LNCAP (cell line): ENCODE measurements around the gene TERF2IP.

Experiments
- TF ChIP-seq, protein P1 (sequence below): fragments of 450-650 bp; IDR thresholded peaks from 2 replicates; pipeline ENCODE4 v1.5.1; 2017; ENCODE audit warnings: mild to moderate bottlenecking

The TERF2IP gene

DNA sequence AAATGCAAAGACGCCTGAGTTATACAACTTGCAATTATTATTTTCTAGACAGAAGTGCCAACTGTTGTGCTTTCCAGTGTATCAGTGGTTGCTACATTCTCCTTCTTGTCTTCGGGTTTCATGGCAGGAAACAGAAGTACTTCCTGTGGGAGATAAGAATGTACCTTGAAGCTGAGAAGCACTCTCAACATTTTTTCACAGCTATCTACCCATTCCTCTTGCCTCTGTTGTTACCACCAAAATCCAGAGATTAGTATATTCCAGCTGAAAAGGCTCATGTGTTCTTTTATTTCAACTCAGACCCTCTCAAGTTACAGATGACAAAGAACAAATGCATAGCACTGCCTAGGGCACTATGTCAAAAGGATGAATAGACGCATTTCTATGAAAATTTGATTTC is 19.7 kb upstream of the TERF2IP start:
- TF ChIP-seq, protein P1, sequence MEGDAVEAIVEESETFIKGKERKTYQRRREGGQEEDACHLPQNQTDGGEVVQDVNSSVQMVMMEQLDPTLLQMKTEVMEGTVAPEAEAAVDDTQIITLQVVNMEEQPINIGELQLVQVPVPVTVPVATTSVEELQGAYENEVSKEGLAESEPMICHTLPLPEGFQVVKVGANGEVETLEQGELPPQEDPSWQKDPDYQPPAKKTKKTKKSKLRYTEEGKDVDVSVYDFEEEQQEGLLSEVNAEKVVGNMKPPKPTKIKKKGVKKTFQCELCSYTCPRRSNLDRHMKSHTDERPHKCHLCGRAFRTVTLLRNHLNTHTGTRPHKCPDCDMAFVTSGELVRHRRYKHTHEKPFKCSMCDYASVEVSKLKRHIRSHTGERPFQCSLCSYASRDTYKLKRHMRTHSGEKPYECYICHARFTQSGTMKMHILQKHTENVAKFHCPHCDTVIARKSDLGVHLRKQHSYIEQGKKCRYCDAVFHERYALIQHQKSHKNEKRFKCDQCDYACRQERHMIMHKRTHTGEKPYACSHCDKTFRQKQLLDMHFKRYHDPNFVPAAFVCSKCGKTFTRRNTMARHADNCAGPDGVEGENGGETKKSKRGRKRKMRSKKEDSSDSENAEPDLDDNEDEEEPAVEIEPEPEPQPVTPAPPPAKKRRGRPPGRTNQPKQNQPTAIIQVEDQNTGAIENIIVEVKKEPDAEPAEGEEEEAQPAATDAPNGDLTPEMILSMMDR = no peak

DNA sequence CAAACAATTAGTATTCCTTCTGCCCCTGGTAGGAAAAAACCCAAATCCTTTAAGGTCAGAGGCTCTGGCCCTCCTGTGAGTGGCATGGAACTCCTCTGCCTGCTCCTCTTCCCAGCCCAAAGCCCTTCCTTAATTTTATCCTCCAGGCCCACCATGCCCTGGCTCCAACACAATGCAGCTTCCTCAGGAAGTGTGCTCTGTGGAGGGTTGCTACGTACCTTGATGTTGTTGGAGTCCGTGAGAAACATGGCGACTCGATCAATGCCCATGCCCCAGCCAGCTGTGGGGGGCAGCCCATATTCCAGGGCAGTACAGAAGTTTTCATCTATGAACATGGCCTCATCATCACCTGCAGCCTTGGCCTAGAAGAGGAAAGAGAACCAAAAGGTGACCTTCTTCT is 19.2 kb upstream of the TERF2IP start:
- TF ChIP-seq, protein P1 = no peak

DNA sequence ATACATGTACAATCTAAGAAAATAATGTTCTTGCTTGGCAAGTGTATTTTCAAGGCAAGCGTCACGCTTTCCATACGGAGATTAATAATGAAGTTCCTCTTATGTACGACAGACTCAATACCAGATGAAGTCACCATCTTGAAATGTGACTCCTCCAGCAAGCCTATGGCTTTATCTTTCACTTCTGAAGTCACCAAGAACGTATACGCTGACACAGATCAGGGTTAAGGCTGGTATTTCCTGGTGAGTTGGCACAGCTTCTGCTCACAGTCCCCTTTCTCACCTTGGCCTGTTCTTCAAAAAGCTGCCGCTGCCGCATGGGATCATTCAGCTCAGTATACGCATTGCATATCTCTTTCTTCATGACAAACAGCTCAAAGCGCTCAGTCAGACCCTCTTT is 18.4 kb upstream of the TERF2IP start:
- TF ChIP-seq, protein P1 = no peak

DNA sequence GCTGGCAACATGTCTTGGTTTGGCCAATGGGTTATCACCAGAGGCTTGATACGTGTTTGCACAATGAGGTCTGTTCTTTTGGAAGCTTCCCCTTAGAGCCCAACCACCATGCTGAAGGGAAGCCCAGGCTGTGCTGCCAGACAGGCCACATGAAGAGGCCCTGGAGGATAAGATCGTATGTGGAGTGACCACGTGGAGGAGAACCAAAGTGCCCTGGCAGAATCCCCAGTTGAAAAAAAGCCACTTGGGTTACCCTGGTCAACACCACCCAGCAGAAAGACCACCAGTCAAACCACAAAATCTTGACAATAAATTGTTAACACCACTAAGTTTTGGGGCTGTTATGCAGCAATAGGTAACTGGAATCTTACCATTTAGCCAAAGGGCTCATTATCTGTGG is 17.5 kb upstream of the TERF2IP start:
- TF ChIP-seq, protein P1 = no peak

DNA sequence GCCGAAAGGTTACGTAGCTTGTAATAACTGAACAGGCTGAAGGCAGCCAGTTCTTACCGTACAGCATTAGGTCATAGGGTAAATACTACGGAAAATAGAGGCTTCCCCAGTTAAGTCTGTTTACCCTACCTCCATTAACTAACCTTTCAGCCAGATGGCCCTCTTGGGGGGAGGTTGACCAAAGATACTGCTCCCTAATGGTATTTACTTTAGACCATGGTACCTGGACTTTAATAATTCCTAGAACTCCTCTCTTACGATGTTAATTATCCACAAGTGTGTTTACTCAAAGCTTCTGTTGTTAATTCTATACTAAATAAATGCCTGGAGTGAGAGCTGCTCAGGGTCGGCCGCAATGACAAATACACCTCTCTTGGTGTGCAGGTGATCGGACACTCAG is 14.7 kb upstream of the TERF2IP start:
- TF ChIP-seq, protein P1 = no peak

DNA sequence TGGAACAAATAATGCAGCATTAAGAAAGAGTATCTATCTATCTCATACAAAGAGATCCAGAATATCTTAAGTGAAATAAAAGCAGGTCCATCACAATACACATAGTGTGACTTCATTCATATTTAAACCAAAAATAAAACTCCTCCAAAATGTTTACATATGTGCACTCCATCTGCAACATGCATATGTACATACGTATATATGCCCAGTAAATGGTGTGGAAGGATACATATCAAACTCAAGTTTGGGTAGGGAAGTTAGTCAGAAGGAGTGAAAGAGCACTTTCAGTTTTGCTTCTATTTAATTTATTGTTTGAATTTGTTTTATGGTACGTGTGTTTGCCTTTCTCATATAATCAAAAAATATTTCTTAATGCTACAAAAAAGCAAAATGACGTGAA is 12.5 kb upstream of the TERF2IP start:
- TF ChIP-seq, protein P1 = no peak

DNA sequence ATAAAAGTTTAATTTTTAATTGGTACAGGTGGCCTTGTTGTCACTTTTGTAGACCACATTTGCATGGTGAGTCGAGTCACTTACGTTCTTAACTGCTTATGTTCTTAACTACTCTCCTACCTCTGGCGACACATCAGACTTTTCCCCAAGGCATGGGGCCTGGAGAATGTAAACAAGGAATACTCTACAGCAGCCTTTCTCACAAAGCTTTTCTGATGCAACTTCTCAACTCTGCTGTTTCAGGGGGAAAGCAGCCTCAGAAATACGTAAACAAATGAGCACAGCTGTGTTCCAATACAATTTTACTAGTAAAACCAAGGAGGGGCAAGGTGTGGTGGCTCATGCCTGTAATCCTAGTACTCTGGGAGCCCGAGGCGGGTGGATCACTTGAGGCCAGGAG is 7.0 kb upstream of the TERF2IP start:
- TF ChIP-seq, protein P1 = no peak

DNA sequence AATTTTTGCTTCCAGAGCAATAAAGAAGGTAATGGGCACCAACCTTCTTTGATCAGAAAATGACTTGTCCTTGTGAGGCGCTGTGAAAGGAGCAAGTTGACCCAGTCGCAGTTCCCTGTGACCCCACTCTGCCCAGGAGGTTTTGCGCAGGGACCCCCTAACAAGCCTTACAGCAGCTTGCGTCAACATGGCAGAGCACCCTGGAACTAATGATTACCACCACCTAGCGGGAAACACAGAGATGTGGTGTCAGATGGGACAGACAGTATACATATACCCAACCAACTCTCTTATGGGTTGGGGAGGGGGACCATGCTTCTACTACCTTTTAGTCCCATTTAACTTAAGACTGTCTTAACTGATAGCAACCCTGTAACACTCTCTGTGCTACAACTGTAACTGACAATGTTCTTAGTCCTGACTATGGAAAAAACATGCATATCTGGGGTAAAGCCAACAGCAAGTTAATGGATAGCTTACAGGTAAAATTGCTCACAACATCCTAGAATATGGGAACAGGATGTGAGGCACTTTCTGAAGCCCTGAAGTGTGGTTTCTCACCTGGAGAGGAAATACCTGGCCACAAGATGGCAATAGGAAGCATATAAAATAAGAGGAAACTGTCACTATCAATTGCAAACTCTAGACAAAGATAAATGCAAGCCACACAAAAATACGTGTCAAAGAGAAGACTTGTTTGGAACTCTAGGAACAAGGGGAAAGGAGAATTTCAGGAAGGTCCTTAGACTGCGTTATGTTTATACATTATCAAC is 3.1 kb upstream of the TERF2IP start:
- TF ChIP-seq, protein P1 = peak; percentile 52; the same call in 1 of the 2 replicates
